ENCODE data around the gene CPPED1. TPM values are rescaled to one million over a fixed set of nuclear protein-coding genes. Genes with fewer than 3 reads are reported as not detected.

The CPPED1 gene
- total RNA-seq, 1 experiment from 2014 or later = 8.1 TPM

DNA sequence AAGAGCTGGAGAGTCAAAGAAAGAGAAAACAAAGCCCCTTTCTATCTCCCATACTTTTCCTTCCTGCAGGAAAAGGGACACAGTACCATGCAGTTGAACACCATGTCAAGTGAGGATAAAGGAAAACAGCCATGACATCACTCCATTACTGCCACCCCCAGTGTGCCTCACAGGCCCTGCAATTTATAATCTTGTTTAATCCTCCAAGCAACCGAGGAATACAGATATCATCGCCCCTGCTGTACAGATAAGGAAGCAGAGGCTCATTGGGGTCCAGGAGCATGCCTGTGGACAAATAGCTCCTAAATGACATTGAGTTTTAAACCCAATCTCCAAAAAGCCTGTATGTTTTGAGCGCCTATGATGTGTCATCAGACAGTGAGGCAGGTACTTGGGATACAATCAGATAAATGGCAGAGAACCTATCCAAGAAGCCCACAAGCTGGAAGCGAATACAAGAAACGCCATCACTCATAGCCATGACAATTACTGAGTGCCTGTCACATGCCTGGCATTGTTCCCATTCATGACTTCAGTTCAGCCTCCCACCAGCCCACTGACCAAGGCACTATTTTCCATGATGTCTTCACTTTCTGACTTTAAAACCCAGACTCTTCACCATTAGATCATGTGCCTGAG, 45.5 kb downstream of the CPPED1 start:
- Histone ChIP-seq H3K27ac (ENCODE audit: low read depth, low read length) (no peak overlapping the region), H2AFZ (ENCODE audit: low read depth, low read length, poor library complexity, severe bottlenecking) (no peak overlapping the region), H3K4me3 (replicated peaks in 1 of 2; ENCODE audit: low read depth in 1 of 2, low read length in 2 of 2) (no peak overlapping the region), H4K20me1 (ENCODE audit: insufficient read depth) (no peaks in the 10 kb centered on the region), H3K27me3 (ENCODE audit: insufficient read depth, low read length) (no peaks in the 10 kb centered on the region), H3K9ac (ENCODE audit: low read length) (no peak overlapping the region), H3K36me3 (ENCODE audit: control insufficient read depth in 1 of 2, insufficient read depth in 2 of 2, low read length in 2 of 2) (no peaks in the 10 kb centered on the region), H3K4me1 (ENCODE audit: control insufficient read depth in 1 of 2, insufficient read depth in 2 of 2, low read length in 2 of 2) (no peaks in the 10 kb centered on the region), H3K9me2 (ENCODE audit: insufficient read depth) (no peaks in the 10 kb centered on the region), H3K79me2 (ENCODE audit: insufficient read depth, low read length) (no peaks in the 10 kb centered on the region), H3K9me3 (ENCODE audit: control insufficient read depth in 1 of 2, insufficient read depth in 1 of 2, low read depth in 1 of 2, low read length in 2 of 2) (no peaks in the 10 kb centered on the region), H3K4me2 (ENCODE audit: low read length) (no peak overlapping the region)
- ATAC-seq (no peak), DNase-seq (ENCODE audit: low read depth, low spot score) (no peak)
- RAD21 ChIA-PET (ENCODE audit: low non-redundant PET in 1 of 2, low total read pairs in 2 of 2, uncharacterized antibody in 2 of 2, unreplicated experiment in 2 of 2) = no interaction called here
- no peak for TF ChIP-seq ELF1 (IDR thresholded peaks at IDR 0.05; ENCODE audit: borderline replicate concordance, low read depth)
- no peak for TF ChIP-seq JUND (IDR thresholded peaks at IDR 0.05)
- TF ChIP-seq POLR2A (IDR thresholded peaks at IDR 0.05; ENCODE audit: borderline replicate concordance, extremely low read depth, insufficient read depth, insufficient read length) = no peak
- TF ChIP-seq EGR1 (IDR thresholded peaks at IDR 0.05; ENCODE audit: low read depth) = no peak
- no peak for TF ChIP-seq SIN3A (IDR thresholded peaks at IDR 0.05; ENCODE audit: low read depth)
- TF ChIP-seq TCF7L2 (IDR thresholded peaks at IDR 0.05; ENCODE audit: borderline replicate concordance, extremely low read depth, insufficient read depth, insufficient read length) = no peak
- TF ChIP-seq YY1 (IDR thresholded peaks at IDR 0.05; ENCODE audit: extremely low read depth, insufficient replicate concordance, low read depth, low read length) = no peak
- no peak for TF ChIP-seq CEBPB (IDR thresholded peaks at IDR 0.05; ENCODE audit: low read depth)
- no peak for TF ChIP-seq RAD21 (IDR thresholded peaks at IDR 0.05; ENCODE audit: low read depth)
- TF ChIP-seq EZH2phosphoT487 (IDR thresholded peaks at IDR 0.05; ENCODE audit: borderline replicate concordance) = no peak
- TF ChIP-seq CBX3 (IDR thresholded peaks at IDR 0.05; ENCODE audit: low read depth) = no peak
- TF ChIP-seq, protein P1, sequence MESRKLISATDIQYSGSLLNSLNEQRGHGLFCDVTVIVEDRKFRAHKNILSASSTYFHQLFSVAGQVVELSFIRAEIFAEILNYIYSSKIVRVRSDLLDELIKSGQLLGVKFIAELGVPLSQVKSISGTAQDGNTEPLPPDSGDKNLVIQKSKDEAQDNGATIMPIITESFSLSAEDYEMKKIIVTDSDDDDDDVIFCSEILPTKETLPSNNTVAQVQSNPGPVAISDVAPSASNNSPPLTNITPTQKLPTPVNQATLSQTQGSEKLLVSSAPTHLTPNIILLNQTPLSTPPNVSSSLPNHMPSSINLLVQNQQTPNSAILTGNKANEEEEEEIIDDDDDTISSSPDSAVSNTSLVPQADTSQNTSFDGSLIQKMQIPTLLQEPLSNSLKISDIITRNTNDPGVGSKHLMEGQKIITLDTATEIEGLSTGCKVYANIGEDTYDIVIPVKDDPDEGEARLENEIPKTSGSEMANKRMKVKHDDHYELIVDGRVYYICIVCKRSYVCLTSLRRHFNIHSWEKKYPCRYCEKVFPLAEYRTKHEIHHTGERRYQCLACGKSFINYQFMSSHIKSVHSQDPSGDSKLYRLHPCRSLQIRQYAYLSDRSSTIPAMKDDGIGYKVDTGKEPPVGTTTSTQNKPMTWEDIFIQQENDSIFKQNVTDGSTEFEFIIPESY (IDR thresholded peaks at IDR 0.05; ENCODE audit: extremely low read depth, insufficient replicate concordance, low read length) = no peak
- no peak for TF ChIP-seq ATF3 (IDR thresholded peaks at IDR 0.05)
- TF ChIP-seq EZH2 (IDR thresholded peaks at IDR 0.05) = no peak
- TF ChIP-seq SP1 (IDR thresholded peaks at IDR 0.05; ENCODE audit: low read depth) = no peak
- no peak for TF ChIP-seq ZNF274 (IDR thresholded peaks at IDR 0.05; ENCODE audit: low read depth, low read length)
- intact Hi-C loops (cut with micrococcal nuclease) = no loop called here
- CTCF ChIA-PET = no interaction called here
- POLR2A ChIA-PET = no interaction called here
- no TSS peak for BruUV-seq (replicated peaks)
